ENCODE measurements around the gene RHEBL1.

RHEBL1 gene

DNA sequence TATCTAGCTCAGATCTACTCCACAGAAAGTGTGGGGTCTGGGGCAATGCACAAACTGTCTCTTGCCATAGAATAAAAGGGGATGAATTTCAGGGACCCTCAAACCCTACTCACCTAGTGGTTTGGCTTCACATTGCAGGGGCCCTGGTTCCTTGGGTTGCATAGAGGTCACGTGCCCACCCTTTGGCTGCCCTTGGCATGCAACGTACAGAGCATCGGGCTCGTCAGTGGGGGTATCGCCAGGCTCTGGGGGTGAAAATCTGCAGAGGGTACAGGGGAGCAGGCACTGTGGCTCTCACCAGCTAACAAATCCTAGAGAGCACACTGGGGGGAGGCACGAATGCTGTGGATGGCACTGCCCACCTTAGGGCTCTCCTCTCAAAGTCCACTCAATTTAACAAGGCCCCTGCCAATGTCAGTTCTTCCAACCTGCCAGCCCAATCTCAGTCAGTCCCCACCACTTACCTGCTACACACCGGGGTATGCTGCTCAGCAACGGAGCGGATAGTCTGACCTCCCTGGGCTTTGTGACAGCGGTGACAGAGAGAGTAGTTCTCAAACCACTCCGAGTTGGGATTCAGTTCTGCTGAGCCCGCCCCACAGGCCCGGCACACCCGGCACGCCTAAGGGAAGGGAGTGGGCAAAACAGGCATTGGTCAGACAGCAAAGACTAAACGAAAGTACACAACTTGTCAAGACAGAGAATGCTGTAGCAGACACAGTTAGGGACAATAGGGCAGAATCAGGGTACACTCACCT is 17.1 kb downstream of the RHEBL1 start:
- FAIRE-seq: no peak

DNA sequence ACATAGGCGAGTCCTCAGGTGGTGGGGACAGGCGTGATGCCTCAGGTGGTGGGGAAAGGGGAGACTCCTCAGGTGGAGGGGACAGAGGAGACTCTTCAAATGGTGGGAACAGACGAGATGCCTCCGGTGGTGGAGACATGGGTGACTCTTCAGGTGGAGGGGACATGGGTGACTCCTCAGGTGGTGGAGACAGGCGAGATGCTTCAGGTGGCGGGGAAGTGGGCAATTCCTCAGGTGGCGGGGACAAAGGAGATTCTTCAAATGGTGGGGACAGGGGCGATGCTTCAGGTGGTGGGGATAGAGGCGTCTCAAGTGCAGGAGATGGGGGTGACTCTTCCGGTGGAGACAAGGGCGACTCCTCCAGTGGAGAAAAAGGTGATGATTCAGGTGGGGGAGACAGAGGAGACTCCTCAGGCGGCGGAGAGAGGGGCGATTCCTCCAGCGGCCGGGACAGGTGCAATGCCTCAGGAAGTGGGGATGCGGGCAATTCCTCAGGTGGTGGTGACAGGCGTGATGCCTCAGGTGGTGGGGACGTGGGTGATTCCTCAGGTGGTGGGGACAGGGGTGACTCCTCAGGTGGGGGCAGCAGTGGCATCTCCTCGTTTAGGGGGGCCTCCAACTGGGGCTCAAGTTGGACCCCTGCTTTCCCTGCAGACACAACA is 17.9 kb downstream of the RHEBL1 start:
- no peak for FAIRE-seq

DNA sequence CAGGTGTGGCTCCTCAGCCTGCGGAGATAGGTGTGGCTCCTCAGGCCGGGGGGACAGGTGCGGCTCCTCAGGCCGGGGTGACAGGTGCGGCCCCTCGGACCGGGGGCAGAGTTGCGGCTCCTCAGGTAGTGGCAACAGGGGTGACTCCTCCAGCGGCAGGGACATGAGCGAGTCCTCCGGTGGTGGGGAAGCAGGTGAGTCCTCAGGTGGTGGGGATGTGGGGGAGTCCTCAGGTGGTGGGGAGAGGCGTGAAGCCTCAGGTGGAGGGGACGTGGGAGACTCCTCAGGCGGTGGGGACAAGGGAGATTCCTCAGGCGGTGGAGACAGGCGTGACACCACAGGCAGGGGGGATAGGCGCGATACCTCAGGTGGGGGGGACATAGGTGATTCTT is 18.4 kb downstream of the RHEBL1 start:
- FAIRE-seq: no peak

DNA sequence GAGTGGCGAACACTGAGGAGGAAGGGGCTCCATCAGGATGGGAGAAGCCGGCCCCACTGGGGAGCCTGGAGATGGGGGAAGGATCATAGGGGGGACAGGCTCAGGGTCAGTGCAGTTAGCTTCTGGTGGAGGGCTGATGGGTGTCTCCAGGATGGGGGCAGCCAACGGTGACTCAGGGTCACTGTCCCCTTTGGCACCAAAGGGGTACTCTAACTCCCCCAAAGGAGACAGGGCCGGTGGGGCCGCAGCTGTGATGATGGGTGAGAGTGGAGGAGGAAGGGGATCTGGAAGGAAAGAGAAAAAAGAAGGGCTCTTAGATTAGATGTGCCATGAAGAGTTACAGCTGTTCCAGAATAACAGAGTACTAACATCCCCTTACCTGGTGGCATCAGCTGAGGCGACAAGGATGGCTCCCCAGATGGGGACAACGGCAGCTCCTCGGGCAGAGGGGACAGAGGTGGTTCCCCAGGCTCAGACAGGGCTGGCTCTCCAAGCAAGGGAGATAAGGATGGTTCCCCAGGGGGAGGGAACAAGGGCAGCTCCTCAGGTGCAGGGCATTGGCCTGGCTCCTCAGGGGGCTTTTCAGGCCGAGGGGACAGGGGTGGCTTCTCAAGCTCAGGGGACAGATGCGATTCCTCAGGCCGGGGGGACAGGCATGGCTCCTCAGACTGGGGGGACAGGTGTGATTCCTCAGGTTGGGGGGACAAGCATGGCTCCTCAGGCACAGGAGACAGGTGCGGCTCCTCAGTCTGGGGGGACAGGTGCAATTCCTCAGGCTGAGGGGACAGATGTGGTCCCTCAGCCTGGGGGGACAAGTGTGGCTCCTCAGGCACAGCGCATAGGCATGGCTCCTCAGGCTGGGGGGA is 19.0 kb downstream of the RHEBL1 start:
- FAIRE-seq: no peak

DNA sequence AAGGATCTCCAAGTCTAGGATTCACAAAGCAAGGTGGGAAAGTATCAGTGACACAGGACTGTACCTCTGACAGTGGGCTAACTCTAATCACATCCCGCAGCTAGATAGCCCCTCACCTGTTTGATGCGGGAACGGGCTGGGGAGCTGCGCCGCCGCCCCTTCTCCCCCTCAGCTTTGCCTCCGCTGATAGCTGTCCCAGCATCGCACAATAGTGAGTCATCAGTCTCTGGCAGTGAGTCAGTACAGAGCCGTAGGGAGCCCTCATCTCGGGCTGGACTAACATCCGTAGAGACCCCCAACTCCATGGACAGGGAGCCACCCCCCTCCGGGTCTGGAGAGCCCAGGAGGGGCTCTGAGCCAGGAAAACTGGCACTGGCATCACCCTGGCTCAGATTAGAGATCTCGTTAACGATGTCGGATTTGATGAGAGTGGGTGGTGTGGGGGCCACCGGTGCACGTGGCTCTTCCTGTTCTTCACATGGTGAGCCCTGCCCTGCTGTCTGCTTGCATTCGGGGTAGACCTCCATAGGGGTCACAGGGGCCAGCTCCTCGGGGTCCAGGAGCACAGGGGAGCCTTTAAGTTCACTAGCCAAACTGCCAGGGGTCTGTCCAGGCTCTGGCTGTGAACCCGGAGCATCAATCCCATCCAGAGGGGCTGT is 20.1 kb downstream of the RHEBL1 start:
- no peak for FAIRE-seq

DNA sequence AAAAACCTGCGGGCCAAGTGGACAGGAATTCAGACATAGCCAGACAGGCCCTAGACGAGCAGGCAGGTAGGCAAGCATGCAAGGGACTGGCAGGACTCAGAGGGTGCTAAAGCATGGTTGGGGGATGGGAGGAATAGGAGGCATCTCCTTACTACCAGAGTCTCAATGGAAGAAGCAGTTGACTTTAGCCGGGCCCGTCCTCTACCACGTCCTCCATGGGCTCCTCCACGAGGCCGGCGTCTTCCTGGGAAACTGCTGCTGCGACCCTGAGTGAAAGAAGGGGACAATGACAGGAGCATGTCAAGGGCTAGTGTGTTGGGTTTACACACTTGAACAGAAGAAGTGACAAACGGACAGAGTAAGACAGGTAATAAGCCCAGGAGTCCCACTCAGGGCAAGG is 20.8 kb downstream of the RHEBL1 start:
- FAIRE-seq: no peak

DNA sequence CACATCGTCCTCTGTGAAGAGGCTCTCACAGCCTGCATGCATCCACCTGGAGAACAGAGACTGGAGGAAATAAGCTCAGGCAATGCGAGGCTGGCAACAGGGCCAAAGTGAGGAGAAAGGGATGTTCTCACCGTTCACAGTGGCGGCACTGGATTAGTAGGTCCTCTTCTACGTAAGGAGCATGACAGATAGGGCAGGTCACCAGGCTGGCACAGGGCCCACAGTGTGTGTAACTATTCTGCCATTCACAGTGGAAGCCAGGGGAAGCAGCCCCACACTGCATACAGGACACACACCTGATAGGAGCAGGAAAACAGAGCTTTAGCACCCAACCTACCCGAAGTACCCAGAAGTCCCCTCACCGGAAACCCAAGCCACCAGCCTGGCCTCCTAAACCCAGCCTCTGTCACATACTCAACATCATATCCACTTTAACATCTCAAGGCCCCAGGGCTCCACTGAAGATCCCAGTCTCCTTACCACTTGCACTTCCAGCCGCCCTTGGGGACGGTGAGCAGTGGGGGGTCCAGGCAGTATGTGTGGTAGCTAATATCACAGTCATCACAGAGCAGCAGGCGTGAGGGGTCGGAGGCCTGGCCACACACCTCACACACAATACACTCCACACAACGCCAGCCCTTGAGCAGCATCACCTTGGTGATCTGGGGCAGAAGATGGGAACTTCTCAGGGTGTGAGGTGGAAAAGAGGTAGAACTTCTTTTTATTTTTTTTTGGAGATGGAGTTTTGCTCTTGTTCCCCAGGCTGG is 23.5 kb downstream of the RHEBL1 start:
- FAIRE-seq: no peak

DNA sequence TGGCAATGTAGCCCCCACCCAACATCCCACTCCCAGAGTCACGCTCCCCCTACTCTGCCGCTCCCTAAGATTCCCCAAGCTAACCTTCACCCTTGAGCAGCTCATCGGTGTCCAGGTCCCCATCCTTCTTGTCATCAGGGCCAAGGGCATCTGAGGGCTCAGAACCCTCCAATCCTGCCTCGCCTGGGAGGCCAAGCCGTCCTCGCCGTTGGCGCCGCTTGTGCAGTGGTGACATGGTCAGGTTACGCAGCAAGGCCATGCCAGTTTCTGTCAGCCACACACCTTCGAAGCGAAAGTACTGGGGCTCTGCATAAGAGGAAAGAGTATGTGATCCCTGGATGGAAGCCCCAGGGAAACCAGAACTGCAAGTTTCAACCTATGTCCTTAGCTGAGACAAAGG is 25.1 kb downstream of the RHEBL1 start:
- FAIRE-seq: no peak

DNA sequence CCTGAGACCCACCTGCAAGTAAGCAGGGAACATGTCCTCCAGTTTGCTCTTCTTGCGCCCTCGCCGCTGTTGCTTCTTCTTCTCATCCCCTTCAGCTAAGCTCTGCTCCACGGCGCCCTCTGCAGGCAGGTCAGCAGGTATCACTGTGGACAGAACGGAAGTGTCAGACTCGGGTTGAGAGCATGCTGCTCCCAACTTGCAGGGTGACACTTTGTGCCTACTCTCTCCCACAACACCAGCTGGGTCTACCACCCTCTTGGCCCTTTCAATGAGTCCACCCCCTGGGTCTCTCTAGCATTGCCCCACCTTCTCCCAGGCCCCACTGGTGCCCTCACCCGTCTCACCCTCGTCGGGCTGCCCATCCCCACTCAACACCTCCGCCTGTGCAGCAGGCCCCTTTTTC is 25.9 kb downstream of the RHEBL1 start:
- FAIRE-seq: no peak

DNA sequence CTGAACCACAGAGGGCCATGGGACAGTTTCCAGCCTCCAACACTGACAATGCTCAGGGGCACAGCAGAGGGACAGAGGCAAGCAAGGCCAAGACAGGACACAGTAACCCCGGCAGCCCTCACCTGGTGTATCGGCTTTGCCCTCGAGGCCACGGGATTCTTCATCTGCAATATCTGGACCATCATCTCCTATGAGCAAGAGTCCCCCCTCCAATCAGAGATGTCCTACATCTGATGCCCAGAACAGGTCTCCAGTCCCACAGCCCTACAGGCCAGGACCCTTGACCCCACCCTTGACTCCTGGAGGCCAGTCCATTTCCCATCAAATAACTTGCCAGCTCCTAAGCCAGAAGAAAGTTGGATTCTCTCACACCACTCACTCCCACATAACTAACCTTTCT is 26.5 kb downstream of the RHEBL1 start:
- no peak for FAIRE-seq

DNA sequence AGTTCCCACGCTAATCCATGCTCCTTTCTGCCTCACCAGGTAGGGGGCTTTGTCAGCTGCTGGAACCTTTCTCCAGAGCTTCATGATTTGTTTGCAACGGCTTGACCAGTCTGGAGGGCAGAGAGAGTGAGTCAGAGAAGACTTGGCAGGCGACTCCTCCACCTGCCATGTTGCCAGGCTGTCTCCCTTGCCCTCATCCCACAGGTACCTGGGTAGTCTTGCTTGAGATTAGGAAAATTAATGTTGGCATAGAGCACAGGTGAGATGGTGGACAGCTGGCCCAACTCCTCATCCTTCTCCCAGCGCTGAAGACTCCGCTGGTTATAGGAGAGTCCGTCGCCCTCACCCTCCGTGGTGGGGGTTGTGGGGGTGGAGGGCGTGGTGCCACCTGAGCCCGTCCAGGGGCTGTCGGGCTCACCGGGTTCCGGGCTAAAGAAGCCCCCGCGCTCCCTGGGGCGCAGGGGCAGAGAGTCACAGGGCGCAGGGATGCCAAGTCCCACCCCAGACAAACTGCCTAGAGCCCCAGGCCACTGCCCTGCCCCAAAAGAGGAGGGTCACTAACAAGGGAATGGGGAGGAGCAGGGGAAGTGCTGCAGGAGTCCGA is 27.8 kb downstream of the RHEBL1 start:
- FAIRE-seq: no peak

DNA sequence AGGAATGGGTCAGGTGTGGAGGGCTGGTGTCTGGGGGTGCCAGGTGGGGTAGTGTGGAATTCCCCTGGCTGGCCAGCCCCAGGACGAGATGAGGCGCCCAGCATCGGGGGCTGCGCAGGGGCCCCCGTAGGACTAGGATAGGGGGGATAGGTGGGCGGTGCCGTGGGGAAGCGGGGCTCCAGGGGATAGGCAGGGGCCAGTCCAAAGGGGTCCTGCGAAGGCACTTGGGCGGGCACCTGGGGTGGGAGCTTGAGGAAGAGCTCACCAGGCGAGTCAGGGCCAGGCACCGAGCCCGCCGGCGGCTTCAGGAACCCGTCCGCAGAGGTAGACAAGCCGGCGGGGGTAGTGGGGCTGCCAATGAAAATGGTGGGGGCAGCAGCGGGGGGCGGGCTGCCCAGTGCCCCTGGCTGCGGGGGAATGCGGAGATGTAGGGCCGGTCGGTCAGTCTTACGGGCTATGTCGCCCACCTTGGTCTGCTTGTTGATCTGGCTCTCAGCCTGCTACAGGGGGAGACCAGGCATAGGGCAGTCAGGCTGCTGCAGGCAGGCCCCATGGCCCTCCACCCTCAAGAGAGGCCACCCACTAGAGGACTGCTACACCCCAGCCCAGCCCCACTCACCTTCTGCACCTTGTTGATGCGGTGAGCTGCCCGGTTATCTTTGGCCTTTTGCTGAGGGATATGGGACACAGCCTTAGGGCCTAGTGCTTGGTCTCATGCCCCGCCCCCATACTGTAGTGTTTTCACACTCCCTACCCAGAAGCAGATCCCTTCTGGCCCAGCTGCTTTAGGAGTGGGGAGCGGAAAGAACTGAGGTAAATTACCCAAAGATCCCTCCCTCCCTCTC is 28.5 kb downstream of the RHEBL1 start:
- FAIRE-seq: no peak

DNA sequence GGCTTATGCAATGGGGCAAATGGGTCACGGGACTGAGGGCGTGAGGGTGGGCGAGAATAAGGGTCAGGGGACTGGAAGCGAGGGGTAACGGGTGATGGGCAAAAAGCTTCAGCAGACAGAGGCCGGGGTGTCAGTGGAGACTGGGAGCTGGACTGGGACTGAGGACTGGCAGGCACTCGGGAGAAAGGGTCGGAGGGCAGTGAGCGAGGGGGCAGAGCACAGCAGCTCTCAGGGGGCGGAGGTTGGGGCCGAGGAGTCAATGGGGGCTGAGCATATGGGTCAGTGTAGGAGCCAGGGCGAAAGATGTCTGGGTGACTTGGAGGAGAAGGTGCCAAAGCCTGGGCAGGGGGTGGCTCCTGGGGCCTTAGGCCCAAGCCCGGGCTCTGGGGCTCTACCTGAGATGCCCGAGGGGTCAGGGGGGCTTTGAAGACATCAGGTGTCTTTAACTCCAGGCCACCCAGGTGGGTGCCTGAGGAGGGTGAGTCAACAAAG is 29.4 kb downstream of the RHEBL1 start:
- no peak for FAIRE-seq

DNA sequence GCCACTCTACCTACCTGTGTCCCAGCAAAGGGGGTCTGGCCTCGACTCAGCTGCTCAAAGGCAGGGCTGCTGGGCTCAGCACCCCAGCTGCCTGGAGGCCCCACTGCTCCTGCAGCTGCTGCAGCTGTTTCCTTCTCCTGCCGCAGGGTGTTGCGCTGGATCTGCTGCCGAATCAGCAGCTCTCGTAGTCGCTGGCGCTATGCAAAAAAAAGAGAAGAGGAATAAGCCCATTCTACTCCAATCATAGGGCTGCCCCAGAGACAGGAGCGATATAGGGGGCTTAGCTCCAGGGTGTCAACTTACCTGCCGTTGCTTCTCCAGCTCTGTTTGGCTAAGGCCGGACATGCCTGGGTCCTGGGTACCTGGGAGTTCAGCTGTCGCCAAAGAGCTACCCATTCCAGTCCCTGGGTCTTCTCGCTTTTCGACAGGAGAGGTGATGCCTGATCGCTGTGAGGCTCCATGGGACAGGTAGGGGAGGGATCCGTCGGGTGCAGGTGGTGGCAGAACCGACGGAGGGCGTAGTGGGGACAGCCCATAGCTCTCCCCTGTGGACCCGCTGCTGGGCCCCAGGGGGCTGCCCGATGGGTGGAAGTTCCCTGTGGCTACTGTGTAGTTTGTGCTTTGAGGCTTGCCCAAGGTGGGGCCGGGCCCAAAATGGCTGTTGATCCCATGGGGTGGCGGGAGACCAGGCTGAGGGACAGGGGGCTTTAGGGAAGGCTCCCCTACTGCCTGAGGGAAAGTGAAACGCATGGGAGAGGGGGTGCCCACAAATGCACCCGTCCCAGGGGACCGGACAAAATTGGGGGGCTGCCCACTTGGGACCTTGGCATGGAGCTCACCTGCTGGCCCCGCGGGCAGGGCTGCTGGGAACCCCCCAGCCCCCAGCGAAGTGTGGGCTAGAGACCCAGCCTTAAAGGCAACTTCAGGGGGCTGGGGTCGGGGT is 30.1 kb downstream of the RHEBL1 start:
- no peak for FAIRE-seq

DNA sequence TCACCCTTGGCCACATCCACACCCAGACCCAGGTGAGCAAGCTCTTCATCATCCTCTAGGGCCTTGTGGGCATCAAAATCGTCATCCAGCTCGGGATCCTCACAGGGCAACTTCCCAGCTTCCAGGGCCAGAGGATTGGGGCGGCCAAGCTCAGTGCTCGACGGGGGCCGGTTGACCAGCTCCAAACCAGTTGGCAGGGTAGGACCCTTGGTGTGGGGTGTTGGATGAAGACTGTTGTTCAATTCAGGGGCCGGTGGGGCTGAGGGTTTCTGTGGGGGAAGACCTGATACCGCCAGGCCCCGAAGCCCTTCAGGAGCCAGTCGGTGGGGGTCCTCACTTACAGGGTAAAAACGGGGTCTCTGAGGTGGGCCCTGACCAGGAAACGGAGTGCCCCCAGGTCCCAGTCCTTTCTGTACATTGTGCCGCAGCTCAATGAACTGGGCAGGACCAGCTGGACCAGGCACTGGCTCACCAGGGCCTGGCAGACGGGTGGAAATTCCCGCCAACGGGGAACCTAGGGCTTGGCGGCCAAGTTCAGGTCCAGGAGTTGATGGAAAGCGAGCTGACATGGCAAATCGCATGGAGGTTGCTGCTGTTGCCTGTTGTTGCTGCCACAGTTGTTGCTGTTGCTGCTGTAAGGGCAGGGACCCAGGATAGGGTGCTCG is 31.4 kb downstream of the RHEBL1 start:
- FAIRE-seq: no peak

DNA sequence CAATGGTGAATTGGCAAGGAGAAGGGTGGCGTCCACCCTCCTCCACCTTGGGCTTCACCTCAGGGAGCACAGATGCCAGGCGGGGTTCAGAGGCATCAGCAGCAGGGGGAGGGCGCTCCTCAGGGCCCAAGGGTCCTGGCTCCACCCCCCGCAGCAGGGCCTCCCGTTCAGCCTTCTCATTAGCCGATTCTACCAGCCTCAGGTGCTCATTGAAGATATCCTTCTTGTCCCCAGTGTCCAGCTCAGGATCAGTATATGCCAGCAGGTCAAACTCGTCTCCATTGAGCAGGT is 31.9 kb downstream of the RHEBL1 start:
- no peak for FAIRE-seq

DNA sequence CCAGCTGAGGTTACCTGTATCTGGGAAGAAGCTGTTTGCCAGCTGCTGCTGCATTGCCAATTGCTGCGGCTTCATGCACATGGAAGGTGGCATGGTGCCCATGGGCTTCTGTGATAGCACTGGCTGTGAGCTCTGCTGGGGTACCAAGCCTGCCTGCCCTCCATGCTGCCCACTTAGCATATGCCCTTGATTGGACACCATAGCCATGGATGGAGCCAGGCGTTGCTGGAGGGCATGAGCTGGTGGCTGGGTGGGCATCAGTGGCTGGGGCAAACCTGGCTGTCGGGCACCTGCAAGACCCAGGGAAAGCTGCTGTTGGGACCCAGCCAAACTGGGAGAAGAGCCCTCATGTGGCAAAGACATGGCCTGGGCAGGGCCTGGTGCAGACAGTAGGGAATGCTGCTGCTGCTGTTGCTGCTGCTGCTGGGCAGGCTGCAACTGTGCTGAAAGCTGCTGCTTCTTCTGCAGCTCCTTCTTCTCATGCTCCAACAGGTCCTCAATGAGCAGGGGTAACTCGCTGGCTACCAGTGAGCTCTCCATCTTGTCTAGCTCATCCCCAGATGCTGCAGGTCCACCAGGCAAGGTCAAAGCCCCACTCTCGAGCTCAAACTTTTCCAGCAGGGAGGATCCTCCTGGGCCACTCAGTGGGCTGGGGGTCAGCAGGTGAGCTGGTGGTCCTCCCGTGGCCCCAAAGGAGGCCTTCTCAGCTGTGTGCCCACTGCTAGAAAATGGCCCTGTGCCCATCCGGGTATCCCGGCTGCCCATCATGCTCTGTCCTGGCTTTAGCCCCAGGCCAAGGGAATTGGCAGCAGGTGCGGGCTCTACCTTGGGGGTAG is 32.5 kb downstream of the RHEBL1 start:
- no peak for FAIRE-seq

DNA sequence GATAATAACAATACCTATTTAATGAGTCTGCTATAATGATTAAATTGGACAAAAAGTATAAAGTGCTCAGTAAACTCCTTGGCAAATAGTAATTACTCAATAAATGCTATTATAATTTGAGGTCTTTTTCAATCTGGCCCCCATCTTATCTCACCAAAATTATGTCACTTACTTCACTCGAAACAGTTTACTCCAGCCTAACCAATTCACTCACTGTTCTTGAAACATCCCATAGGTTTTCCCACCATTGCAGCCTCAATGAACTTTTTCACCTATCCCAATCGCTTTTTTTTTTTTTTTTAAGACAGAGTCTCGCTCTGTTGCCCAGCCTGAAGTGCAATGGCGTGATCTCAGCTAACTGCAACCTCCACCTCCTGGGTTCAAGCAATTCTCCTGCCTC is 33.8 kb downstream of the RHEBL1 start:
- FAIRE-seq: no peak

DNA sequence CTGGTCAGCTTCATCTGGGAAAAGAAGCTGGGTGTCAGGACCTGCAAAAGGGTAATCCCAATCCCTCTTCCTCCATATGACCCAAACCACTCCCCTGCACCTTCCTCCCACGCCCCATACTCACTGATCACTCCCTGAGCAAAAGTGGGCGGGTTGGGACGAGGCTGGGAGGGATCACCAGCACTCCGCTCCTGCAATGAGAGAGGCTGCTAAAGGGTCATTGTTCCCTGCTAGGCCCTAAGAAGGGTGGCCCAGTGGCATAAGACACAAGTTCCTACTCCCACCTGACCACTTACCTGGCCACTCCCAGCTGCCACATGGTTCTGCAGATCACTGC is 35.5 kb downstream of the RHEBL1 start:
- FAIRE-seq: no peak
